Measurements from ENCODE around the gene GJB5.
"Not testable (repeated sequence)": the region's sequence is repeated elsewhere in the genome, so short reads cannot be mapped to it uniquely, and the experiment has no call there.

Gene GJB5

DNA sequence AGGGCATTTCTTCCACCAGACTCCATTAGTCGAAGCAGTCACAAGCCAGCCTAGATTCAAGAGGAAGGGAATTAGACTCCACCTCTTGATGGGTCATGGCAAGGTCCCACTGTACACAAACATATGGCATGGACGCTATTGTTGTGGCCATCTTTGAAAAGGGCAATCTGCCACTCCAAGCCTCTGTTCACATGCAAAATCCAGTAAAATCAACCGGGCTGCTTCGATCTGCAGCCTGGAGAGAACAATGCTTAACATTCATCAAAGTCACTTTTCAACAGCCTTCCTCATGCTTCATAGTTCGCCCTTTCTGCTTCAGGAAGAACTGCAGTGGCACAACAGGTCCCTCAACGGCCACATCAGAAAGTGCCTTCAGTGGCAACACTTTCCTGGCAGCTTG, 28.0 kb upstream of the GJB5 start:
- H4K91ac ChIP-seq (ENCODE audit: low read depth, low read length), result no peak overlapping the region
- no peak overlapping the region for H2BK5ac ChIP-seq (ENCODE audit: low read depth, low read length, poor library complexity)
- DNase-seq, result no peak
- no peaks in the 10 kb centered on the region for H3K27me3 ChIP-seq (ENCODE audit: insufficient read depth, low read length)
- H3K27ac ChIP-seq (ENCODE audit: low read depth, low read length), result no peak overlapping the region
- H3K14ac ChIP-seq (ENCODE audit: low read length), result no peak overlapping the region
- H2BK120ac ChIP-seq (ENCODE audit: insufficient read depth, low read length, poor library complexity), result no peak overlapping the region
- no peak overlapping the region for H3K23ac ChIP-seq (ENCODE audit: low read length)
- no peak overlapping the region for H2BK12ac ChIP-seq (ENCODE audit: low read length)
- no peak overlapping the region for H3K4me2 ChIP-seq (ENCODE audit: low read length)
- no peaks in the 10 kb centered on the region for H3K4me1 ChIP-seq (ENCODE audit: control insufficient read depth in 1 of 2, insufficient read depth in 2 of 2, low read length in 2 of 2)
- no peak overlapping the region for H2AK5ac ChIP-seq (ENCODE audit: low read length)
- no peaks in the 10 kb centered on the region for H3K36me3 ChIP-seq (ENCODE audit: control insufficient read depth in 1 of 2, insufficient read depth in 2 of 2, low read length in 2 of 2)
- no peak overlapping the region for H3K4me3 ChIP-seq (ENCODE audit: low read depth, low read length)
- H4K8ac ChIP-seq (ENCODE audit: low read depth, low read length), result no peak overlapping the region
- H4K12ac ChIP-seq (ENCODE audit: low read depth, low read length), result no peak overlapping the region
- no peak overlapping the region for H3K9ac ChIP-seq (ENCODE audit: low read length)
- H3K79me1 ChIP-seq (ENCODE audit: low read length), result no peaks in the 10 kb centered on the region
- no CpG with 5 or more reads among the region's 6 CpGs for WGBS (ENCODE audit: extremely low coverage, insufficient coverage, insufficient read length)
- H3K79me2 ChIP-seq (ENCODE audit: control insufficient read depth, insufficient read depth, low read length, poor library complexity), result no peaks in the 10 kb centered on the region
- H3K9me3 ChIP-seq (ENCODE audit: insufficient read depth, low read depth, low read length), result peaks cover 4% of the 10 kb centered on the region
- no peak overlapping the region for H3K4ac ChIP-seq (ENCODE audit: low read depth, low read length)
- H2AFZ ChIP-seq (ENCODE audit: insufficient read depth, low read length, poor library complexity), result no peak overlapping the region
- no peak overlapping the region for H3K18ac ChIP-seq (ENCODE audit: low read length)

GRCh38 chr1:34730485-34730884, 24.4 kb upstream of the GJB5 start:
- H3K9me3 ChIP-seq (ENCODE audit: insufficient read depth, low read depth, low read length), result peaks cover 4% of the 10 kb centered on the region
- H4K8ac ChIP-seq (ENCODE audit: low read depth, low read length), result no peak overlapping the region
- no peaks in the 10 kb centered on the region for H3K27me3 ChIP-seq (ENCODE audit: insufficient read depth, low read length)
- no peak overlapping the region for H3K23ac ChIP-seq (ENCODE audit: low read length)
- no peaks in the 10 kb centered on the region for H3K79me1 ChIP-seq (ENCODE audit: low read length)
- no peak for DNase-seq
- no peaks in the 10 kb centered on the region for H3K79me2 ChIP-seq (ENCODE audit: control insufficient read depth, insufficient read depth, low read length, poor library complexity)
- no peak overlapping the region for H2BK120ac ChIP-seq (ENCODE audit: insufficient read depth, low read length, poor library complexity)
- WGBS (ENCODE audit: extremely low coverage, insufficient coverage, insufficient read length), result no CpG with 5 or more reads among the region's 5 CpGs
- no peak overlapping the region for H3K4me2 ChIP-seq (ENCODE audit: low read length)
- peak overlapping the region; percentile 50 for H3K4me3 ChIP-seq (ENCODE audit: low read depth, low read length)
- H3K18ac ChIP-seq (ENCODE audit: low read length), result no peak overlapping the region
- H2BK5ac ChIP-seq (ENCODE audit: low read depth, low read length, poor library complexity), result no peak overlapping the region
- no peak overlapping the region for H2AK5ac ChIP-seq (ENCODE audit: low read length)
- H2BK12ac ChIP-seq (ENCODE audit: low read length), result no peak overlapping the region
- no peak overlapping the region for H2AFZ ChIP-seq (ENCODE audit: insufficient read depth, low read length, poor library complexity)
- H3K4me1 ChIP-seq (ENCODE audit: control insufficient read depth in 1 of 2, insufficient read depth in 2 of 2, low read length in 2 of 2), result no peaks in the 10 kb centered on the region
- H3K36me3 ChIP-seq (ENCODE audit: control insufficient read depth in 1 of 2, insufficient read depth in 2 of 2, low read length in 2 of 2), result no peaks in the 10 kb centered on the region
- H4K12ac ChIP-seq (ENCODE audit: low read depth, low read length), result no peak overlapping the region
- no peak overlapping the region for H3K4ac ChIP-seq (ENCODE audit: low read depth, low read length)
- H3K27ac ChIP-seq (ENCODE audit: low read depth, low read length), result no peak overlapping the region
- no peak overlapping the region for H4K91ac ChIP-seq (ENCODE audit: low read depth, low read length)
- no peak overlapping the region for H3K14ac ChIP-seq (ENCODE audit: low read length)
- H3K9ac ChIP-seq (ENCODE audit: low read length), result no peak overlapping the region

GRCh38 chr1:34732831-34733230, 22.0 kb upstream of the GJB5 start:
- H3K27me3 ChIP-seq (ENCODE audit: insufficient read depth, low read length); H3K4ac ChIP-seq (ENCODE audit: low read depth, low read length); H4K8ac ChIP-seq (ENCODE audit: low read depth, low read length); H2BK12ac ChIP-seq (ENCODE audit: low read length); H3K27ac ChIP-seq (ENCODE audit: low read depth, low read length); H3K4me2 ChIP-seq (ENCODE audit: low read length); DNase-seq; H2AK5ac ChIP-seq (ENCODE audit: low read length); H3K4me3 ChIP-seq (ENCODE audit: low read depth, low read length); H3K14ac ChIP-seq (ENCODE audit: low read length); H3K23ac ChIP-seq (ENCODE audit: low read length); H3K9ac ChIP-seq (ENCODE audit: low read length); H4K91ac ChIP-seq (ENCODE audit: low read depth, low read length); H4K12ac ChIP-seq (ENCODE audit: low read depth, low read length); H2AFZ ChIP-seq (ENCODE audit: insufficient read depth, low read length, poor library complexity); H2BK120ac ChIP-seq (ENCODE audit: insufficient read depth, low read length, poor library complexity); H3K79me2 ChIP-seq (ENCODE audit: control insufficient read depth, insufficient read depth, low read length, poor library complexity); H3K9me3 ChIP-seq (ENCODE audit: insufficient read depth, low read depth, low read length); H3K79me1 ChIP-seq (ENCODE audit: low read length); H3K4me1 ChIP-seq (ENCODE audit: control insufficient read depth in 1 of 2, insufficient read depth in 2 of 2, low read length in 2 of 2); H3K36me3 ChIP-seq (ENCODE audit: control insufficient read depth in 1 of 2, insufficient read depth in 2 of 2, low read length in 2 of 2); H2BK5ac ChIP-seq (ENCODE audit: low read depth, low read length, poor library complexity); H3K18ac ChIP-seq (ENCODE audit: low read length): not testable (repeated sequence)
- no CpG with 5 or more reads among the region's 7 CpGs for WGBS (ENCODE audit: extremely low coverage, insufficient coverage, insufficient read length)

DNA sequence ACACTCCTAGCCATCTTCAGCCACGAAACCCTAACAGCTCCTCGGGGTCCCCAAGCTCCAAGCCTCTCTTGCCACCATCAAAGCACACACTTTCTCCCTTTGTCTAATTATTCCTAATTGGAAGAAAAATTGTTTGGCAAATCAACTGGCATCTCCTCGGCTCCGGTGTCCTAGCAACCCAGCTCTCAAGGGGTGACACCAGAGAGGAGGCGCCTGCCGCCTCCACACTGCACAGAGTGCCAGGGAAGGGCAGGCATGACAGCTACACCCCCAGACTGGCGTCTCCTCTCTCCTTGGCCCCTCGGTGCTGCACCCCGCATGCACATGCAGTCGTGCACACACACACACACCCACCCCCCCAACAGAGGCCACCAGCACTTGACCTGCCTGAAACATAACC, 18.2 kb upstream of the GJB5 start:
- H3K27ac ChIP-seq (ENCODE audit: low read depth, low read length), result no peak overlapping the region

More for the DNA sequence above, 18.2 kb upstream of the GJB5 start:
- Histone ChIP-seq H3K27me3 (ENCODE audit: insufficient read depth, low read length) (no peaks in the 10 kb centered on the region), H3K36me3 (ENCODE audit: control insufficient read depth in 1 of 2, insufficient read depth in 2 of 2, low read length in 2 of 2) (no peaks in the 10 kb centered on the region), H2BK5ac (ENCODE audit: low read depth, low read length, poor library complexity) (no peak overlapping the region), H3K14ac (ENCODE audit: low read length) (no peak overlapping the region), H3K9ac (ENCODE audit: low read length) (no peak overlapping the region), H4K8ac (ENCODE audit: low read depth, low read length) (no peak overlapping the region), H3K9me3 (ENCODE audit: insufficient read depth, low read depth, low read length) (peaks cover 2% of the 10 kb centered on the region), H3K4me1 (ENCODE audit: control insufficient read depth in 1 of 2, insufficient read depth in 2 of 2, low read length in 2 of 2) (no peaks in the 10 kb centered on the region), H3K4me2 (ENCODE audit: low read length) (no peak overlapping the region), H3K79me2 (ENCODE audit: control insufficient read depth, insufficient read depth, low read length, poor library complexity) (no peaks in the 10 kb centered on the region), H4K91ac (ENCODE audit: low read depth, low read length) (no peak overlapping the region), H2BK12ac (ENCODE audit: low read length) (no peak overlapping the region), H3K23ac (ENCODE audit: low read length) (no peak overlapping the region), H3K4me3 (ENCODE audit: low read depth, low read length) (no peak overlapping the region), H3K18ac (ENCODE audit: low read length) (no peak overlapping the region), H3K79me1 (ENCODE audit: low read length) (no peaks in the 10 kb centered on the region), H2AFZ (ENCODE audit: insufficient read depth, low read length, poor library complexity) (no peak overlapping the region), H4K12ac (ENCODE audit: low read depth, low read length) (no peak overlapping the region), H2AK5ac (ENCODE audit: low read length) (no peak overlapping the region), H3K4ac (ENCODE audit: low read depth, low read length) (no peak overlapping the region), H2BK120ac (ENCODE audit: insufficient read depth, low read length, poor library complexity) (no peak overlapping the region)
- DNase-seq, result no peak
- WGBS (ENCODE audit: extremely low coverage, insufficient coverage, insufficient read length), result no CpG with 5 or more reads among the region's 10 CpGs
